GM23338 (cell line): ENCODE measurements around the gene PPAN. TPM values are rescaled to one million over a fixed set of nuclear protein-coding genes. Genes with fewer than 3 reads are reported as not detected.

Experiments used
- ATAC-seq: fragments of 200-7000 bp; cut with Tn5 transposase; 3 replicates; pipeline ENCODE4 v1.9.1; 2020
- DNase-seq: peaks from one replicate; pipeline ENCODE4 v3.0.0-alpha.2; 2015; ENCODE audit warnings: low spot score
- H2AFZ ChIP-seq: fragments of 200-600 bp; sonication (generic); 2 replicates; pipeline ENCODE4 v1.8.0; 2016; ENCODE audit warnings: antibody characterized with exemption, mild to moderate bottlenecking, moderate library complexity
- H3F3A ChIP-seq: fragments of 200-600 bp; sonication (generic); replicated peaks from 2 replicates; pipeline ENCODE4 v1.8.0; 2017; ENCODE audit warnings: antibody characterized with exemption, mixed run types, low read depth
- H3K27ac ChIP-seq: fragments of 200-600 bp; sonication (generic); 2 replicates; pipeline ENCODE4 v1.6.1; 2016; ENCODE audit warnings: low read depth
- H3K27me3 ChIP-seq: fragments of 200-600 bp; sonication (generic); 2 replicates; pipeline ENCODE4 v1.8.0; 2016; ENCODE audit warnings: mild to moderate bottlenecking, mixed run types, moderate library complexity; ENCODE audit not compliant: insufficient read depth
- H3K36me3 ChIP-seq: fragments of 200-600 bp; sonication (generic); 2 replicates; pipeline ENCODE4 v1.8.0; 2016; ENCODE audit warnings: mild to moderate bottlenecking; ENCODE audit not compliant: insufficient read depth
- H3K4me1 ChIP-seq: fragments of 200-600 bp; sonication (generic); 2 replicates; pipeline ENCODE4 v1.8.0; 2016; ENCODE audit warnings: mild to moderate bottlenecking, moderate library complexity; ENCODE audit not compliant: insufficient read depth
- H3K4me2 ChIP-seq: fragments of 200-600 bp; sonication (generic); 2 replicates; pipeline ENCODE4 v1.7.1; 2017; ENCODE audit warnings: mixed run types
- H3K4me3 ChIP-seq: fragments of 200-600 bp; sonication (generic); 2 replicates; pipeline ENCODE4 v1.6.1; 2016; ENCODE audit warnings: mixed run types
- H3K79me2 ChIP-seq: fragments of 200-600 bp; sonication (generic); replicated peaks from 2 replicates; pipeline ENCODE4 v1.8.0; 2017; ENCODE audit warnings: mild to moderate bottlenecking; ENCODE audit not compliant: insufficient read depth
- H3K9me2 ChIP-seq: fragments of 200-600 bp; sonication (generic); 2 replicates; pipeline ENCODE4 v1.8.0; 2017; ENCODE audit not compliant: insufficient read depth
- H4K20me1 ChIP-seq: fragments of 200-600 bp; sonication (generic); replicated peaks from 2 replicates; pipeline ENCODE4 v1.8.0; 2017; ENCODE audit warnings: mild to moderate bottlenecking; ENCODE audit not compliant: insufficient read depth
- H3K27ac Mint-ChIP-seq: 2 replicates; pipeline ENCODE4 v1.8.0; 2020; ENCODE audit warnings: inconsistent platforms, mild to moderate bottlenecking, moderate library complexity, mixed read lengths
- H3K27me3 Mint-ChIP-seq: 3 replicates; pipeline ENCODE4 v1.8.0; 2022; ENCODE audit warnings: low read depth, mild to moderate bottlenecking, moderate library complexity, mixed read lengths, inconsistent platforms; ENCODE audit not compliant: insufficient read depth, poor library complexity
- H3K36me3 Mint-ChIP-seq: 3 replicates; pipeline ENCODE4 v1.8.0; 2021; ENCODE audit warnings: low read depth, mild to moderate bottlenecking, inconsistent platforms, moderate library complexity, mixed read lengths
- H3K4me1 Mint-ChIP-seq: 3 replicates; pipeline ENCODE4 v1.8.0; 2020; ENCODE audit warnings: mild to moderate bottlenecking, inconsistent platforms, mixed read lengths
- H3K4me3 Mint-ChIP-seq: 3 replicates; pipeline ENCODE4 v1.8.0; 2021; ENCODE audit warnings: moderate library complexity, mild to moderate bottlenecking, inconsistent platforms, mixed read lengths
- H3K9me3 Mint-ChIP-seq: 3 replicates; pipeline ENCODE4 v1.8.0; 2020; ENCODE audit warnings: moderate library complexity, mild to moderate bottlenecking, inconsistent platforms, mixed read lengths
- EZH2 ChIP-seq: fragments of 200-600 bp; sonication (generic); IDR thresholded peaks from one replicate; pipeline ENCODE4 v1.8.0; 2017; ENCODE audit warnings: antibody characterized with exemption, mild to moderate bottlenecking, low read depth; ENCODE audit not compliant: unreplicated experiment
- EZH2phosphoT487 ChIP-seq: fragments of 200-600 bp; sonication (generic); IDR thresholded peaks from one replicate; pipeline ENCODE4 v1.8.1; 2018; ENCODE audit warnings: antibody characterized with exemption; ENCODE audit not compliant: unreplicated experiment
- POLR2AphosphoS5 ChIP-seq: IDR thresholded peaks from 2 replicates; pipeline ENCODE4 v1.6.1; 2016; ENCODE audit warnings: antibody characterized with exemption, low read depth
- STAT1 ChIP-seq: IDR thresholded peaks from one replicate; pipeline ENCODE4 v1.6.1; 2016; ENCODE audit warnings: antibody characterized with exemption; ENCODE audit not compliant: unreplicated experiment
- ZNF462 ChIP-seq: fragments of 250-450 bp; sonication (Bioruptor Pico); IDR thresholded peaks from 2 replicates; pipeline ENCODE4 v1.5.0; 2020; ENCODE audit warnings: mild to moderate bottlenecking, moderate library complexity
- polyA plus RNA-seq: library from polyadenylated mRNA; unstranded; fragments of >200 nt; fragmentation: Nextera tagmentation; extraction: Ambion mirVana; gene quantifications from 2 replicates; pipeline ENCODE4 v1.2.1, GENCODE V29; 2016
- total RNA-seq: library from RNA; depleted of rRNA; stranded (reverse); fragments of >200 nt; shearing (Covaris generic); gene quantifications from 2 replicates; pipeline ENCODE4 v1.2.3, GENCODE V29; 2014

Gene PPAN
- total and polyA plus RNA-seq, 2 experiments from 2014 or later, result 71.8 to 81.9 TPM

GRCh38 chr19:10089801-10090375, 16.3 kb upstream of the PPAN start:
- Histone ChIP-seq H3K4me2 (no peak overlapping the region), H3K27ac (no peak overlapping the region), H3K9me2 (no peaks in the 10 kb centered on the region), H3K4me3 (no peak overlapping the region), H3K79me2 (no peaks in the 10 kb centered on the region), H2AFZ (no peak overlapping the region), H3F3A (no peaks in the 10 kb centered on the region), H3K27me3 (peaks cover 7% of the 10 kb centered on the region), H3K36me3 (no peaks in the 10 kb centered on the region), H4K20me1 (peaks cover 8% of the 10 kb centered on the region; the same call in 1 of the 2 replicates), H3K4me1 (no peaks in the 10 kb centered on the region; the same call in 1 of the 2 replicates)
- H3K36me3 Mint-ChIP-seq, result peaks cover 15% of the 10 kb centered on the region
- ATAC-seq (no peak), DNase-seq (no peak)
- peaks cover 15% of the 10 kb centered on the region for H3K27me3 Mint-ChIP-seq
- no peak overlapping the region for H3K4me3 Mint-ChIP-seq
- no peak overlapping the region for H3K27ac Mint-ChIP-seq
- no peaks in the 10 kb centered on the region; the same call in 2 of the 3 replicates for H3K9me3 Mint-ChIP-seq
- TF ChIP-seq ZNF462 (CRISPR knock-in tag) (no peak), EZH2 (no peak), POLR2AphosphoS5 (no peak)
- H3K4me1 Mint-ChIP-seq, result no peaks in the 10 kb centered on the region; the same call in 2 of the 3 replicates

- Histone ChIP-seq H3K9me2 (no peaks in the 10 kb centered on the region), H4K20me1 (peaks cover 8% of the 10 kb centered on the region; the same call in 1 of the 2 replicates), H3K4me3 (no peak overlapping the region), H3K36me3 (no peaks in the 10 kb centered on the region), H3K79me2 (no peaks in the 10 kb centered on the region), H3F3A (peaks cover 5% of the 10 kb centered on the region), H3K27ac (no peak overlapping the region), H3K4me1 (no peaks in the 10 kb centered on the region; the same call in 1 of the 2 replicates), H3K27me3 (peaks cover 18% of the 10 kb centered on the region), H3K4me2 (no peak overlapping the region), H2AFZ (no peak overlapping the region)
- Mint-ChIP-seq H3K4me1 (no peaks in the 10 kb centered on the region; the same call in 2 of the 3 replicates), H3K36me3 (peaks cover 15% of the 10 kb centered on the region), H3K27ac (no peak overlapping the region), H3K9me3 (no peaks in the 10 kb centered on the region; the same call in 2 of the 3 replicates), H3K4me3 (no peak overlapping the region), H3K27me3 (peaks cover 24% of the 10 kb centered on the region)
- ATAC-seq (no peak), DNase-seq (no peak)
- TF ChIP-seq EZH2phosphoT487, result no peak
- TF ChIP-seq STAT1, result no peak
- no peak for TF ChIP-seq EZH2
- no peak for TF ChIP-seq ZNF462 (CRISPR knock-in tag)
Measured at GRCh38 chr19:10091370-10091687, 14.8 kb upstream of the PPAN start.
